HG03571 (cell line): Measurements from ENCODE around the gene GPR26.

Source experiments
- ATAC-seq: cut with Tn5 transposase; IDR thresholded peaks from one replicate; pipeline ENCODE4 v1.9.1; 2021; ENCODE audit not compliant: unreplicated experiment

The GPR26 gene

DNA sequence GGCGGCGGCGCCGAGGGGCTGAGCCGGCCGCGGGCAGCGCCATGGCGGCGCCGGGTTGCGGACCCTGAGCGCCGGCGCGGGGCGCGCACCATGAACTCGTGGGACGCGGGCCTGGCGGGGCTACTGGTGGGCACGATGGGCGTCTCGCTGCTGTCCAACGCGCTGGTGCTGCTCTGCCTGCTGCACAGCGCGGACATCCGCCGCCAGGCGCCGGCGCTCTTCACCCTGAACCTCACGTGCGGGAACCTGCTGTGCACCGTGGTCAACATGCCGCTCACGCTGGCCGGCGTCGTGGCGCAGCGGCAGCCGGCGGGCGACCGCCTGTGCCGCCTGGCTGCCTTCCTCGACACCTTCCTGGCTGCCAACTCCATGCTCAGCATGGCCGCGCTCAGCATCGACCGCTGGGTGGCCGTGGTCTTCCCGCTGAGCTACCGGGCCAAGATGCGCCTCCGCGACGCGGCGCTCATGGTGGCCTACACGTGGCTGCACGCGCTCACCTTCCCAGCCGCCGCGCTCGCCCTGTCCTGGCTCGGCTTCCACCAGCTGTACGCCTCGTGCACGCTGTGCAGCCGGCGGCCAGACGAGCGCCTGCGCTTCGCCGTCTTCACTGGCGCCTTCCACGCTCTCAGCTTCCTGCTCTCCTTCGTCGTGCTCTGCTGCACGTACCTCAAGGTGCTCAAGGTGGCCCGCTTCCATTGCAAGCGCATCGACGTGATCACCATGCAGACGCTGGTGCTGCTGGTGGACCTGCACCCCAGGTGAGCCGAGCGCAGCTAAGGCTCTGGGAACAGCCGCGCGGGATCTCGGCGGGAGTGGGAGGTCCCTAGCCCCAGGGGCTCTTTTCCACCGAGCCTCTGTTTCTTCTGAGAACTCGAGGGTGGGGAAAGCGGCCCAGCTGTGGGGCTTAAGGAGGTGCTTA lies at the start of gene GPR26:
Gene GPR26, plus strand, starts transcription at position 38 of the 919 bp plus-strand sequence. Its CDS starts 53 bp downstream, at position 91.
- no peak for ATAC-seq

DNA sequence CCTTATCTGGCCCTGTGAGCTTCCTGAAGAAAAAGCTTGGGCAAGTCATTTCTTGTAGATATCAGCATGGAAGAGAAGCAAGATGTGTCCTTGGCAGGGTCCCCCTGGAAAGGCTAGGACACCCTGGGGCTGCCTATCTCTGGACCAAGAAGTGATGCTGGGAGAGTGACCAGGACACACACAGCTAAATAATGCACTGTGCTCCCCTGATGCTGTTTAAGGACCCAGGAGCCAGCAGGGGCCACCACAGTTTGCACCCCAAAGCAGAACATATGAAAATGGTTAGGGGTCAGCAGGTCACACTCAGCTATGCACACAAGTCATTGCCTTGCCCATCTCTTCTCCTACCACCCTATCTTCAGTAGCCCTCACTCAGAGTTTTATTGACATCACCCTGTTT lies 47.9 kb upstream of the GPR26 start:
- no peak for ATAC-seq

- no peak for ATAC-seq
Observed at GRCh38 chr10:123619067-123619855, 46.9 kb upstream of the GPR26 start.

- no peak for ATAC-seq
Observed at GRCh38 chr10:123620621-123621020, 45.5 kb upstream of the GPR26 start.

- ATAC-seq = no peak
Observed at GRCh38 chr10:123621492-123621891, 44.7 kb upstream of the GPR26 start.

- no peak for ATAC-seq
Observed at GRCh38 chr10:123621916-123622315, 44.2 kb upstream of the GPR26 start.

GRCh38 chr10:123622381-123622780 lies 43.8 kb upstream of the GPR26 start:
- no peak for ATAC-seq

GRCh38 chr10:123624086-123624485 lies 42.1 kb upstream of the GPR26 start:
- ATAC-seq = no peak

- no peak for ATAC-seq
Observed at GRCh38 chr10:123633106-123633505, 33.0 kb upstream of the GPR26 start.

DNA sequence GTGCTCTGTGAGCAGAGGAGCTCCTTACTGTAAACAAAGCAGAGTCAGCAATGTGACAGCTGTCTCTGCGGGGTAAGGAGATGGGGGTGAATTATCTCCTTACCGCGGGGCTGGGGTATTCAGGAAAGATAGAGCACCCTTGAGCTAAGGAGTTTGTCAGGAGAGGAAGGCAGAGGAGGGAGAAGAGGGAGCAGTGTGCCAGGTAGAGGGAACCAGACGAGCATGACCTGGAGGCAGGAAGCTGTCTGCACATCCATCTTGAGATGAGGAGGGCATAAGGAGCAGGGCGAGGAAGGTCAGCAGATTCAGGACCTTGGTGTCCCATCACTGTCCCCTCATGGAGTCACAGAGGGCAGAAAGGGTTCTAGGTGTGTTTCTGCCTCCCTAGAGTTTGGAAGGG lies 32.5 kb upstream of the GPR26 start:
- ATAC-seq = no peak

DNA sequence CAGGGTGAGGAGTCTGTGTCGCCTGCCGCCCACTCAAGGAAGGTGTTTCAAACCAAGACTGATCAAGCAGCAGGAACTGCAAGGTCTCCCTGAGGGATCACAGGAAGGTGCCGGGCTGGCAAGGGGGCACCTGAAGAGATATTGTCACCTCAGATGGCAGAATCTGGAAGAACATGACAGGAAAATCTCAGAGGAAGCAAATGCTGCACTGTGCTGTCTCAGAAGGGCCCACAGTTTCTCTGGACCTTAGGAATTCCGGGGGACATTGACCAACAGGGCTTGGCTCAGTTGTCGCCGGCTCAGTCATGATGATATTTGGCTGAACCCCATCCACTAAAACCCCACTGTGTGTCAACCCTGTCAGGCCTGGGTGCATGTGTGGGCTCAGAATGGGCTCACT lies 31.9 kb upstream of the GPR26 start:
- ATAC-seq = no peak

DNA sequence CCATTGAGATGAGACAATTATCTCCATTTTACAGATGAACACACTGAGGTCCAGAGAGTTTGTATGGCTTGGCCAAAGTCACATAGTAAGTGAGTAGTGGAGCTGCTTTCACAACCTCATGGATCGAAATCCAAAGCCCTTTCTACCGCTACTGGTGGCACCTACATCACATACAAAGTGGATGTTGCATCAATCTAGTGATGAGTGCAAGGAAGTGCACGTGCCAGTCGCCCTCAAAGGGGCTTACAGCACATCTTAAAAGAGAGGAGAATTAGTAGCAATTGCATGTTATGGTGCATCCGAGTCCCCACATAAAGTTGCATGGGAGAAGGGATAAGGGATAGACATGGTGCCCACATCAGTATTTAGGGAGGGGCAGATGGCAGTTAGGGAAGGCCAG lies 31.0 kb upstream of the GPR26 start:
- no peak for ATAC-seq

DNA sequence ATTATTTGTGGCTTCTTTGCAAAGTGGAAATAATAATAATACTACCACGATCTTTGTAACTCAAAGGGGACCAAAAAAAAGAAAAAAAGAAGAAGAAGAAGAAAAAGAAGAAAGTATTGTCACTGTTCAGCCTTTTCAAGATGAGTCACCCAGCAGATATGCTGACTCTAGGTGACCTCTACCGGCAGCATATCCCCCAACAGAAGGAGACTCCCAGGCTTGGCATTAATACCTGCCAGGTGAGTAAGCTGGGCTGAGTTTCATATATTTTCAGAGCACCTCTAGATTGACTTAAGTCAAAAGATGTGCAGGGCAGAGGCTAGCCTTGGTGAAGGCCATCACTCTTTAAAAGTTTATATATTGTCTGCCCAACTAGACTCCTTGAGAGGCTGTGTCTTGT lies 30.4 kb upstream of the GPR26 start:
- ATAC-seq = no peak

DNA sequence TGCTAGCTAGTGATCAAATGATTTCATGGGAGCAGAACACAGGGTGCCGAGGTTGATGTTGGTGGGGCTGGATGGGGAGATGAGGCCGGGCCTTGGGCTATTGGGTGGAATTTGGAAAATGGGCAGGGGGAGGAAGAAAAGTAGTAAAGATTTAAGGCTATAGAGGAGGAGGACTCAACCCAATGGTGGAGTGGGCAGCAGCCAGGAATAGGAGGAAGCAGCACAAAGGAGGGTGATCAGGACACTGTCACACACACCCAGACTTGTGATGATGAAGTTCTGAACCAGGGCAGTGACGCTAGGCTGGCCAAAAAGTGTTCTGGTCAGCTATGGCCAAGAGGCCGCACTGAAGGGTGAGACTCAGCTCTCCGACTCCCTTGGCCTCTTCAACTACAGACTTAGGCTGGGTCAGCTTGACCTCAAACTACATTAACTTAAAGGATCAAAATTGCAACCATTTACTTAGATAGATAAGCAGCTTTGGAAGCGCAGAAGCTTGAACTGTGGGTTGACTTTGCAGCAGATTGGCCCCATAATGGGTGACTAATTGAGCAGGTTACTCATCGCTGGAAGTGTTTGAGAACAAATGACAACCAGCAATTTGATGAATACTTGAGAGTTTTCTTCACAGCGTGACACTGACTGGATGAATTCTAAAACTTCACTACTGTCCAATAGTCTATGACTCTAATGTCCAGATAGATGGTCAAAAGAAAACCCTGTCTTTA lies 29.4 kb upstream of the GPR26 start:
- no peak for ATAC-seq

DNA sequence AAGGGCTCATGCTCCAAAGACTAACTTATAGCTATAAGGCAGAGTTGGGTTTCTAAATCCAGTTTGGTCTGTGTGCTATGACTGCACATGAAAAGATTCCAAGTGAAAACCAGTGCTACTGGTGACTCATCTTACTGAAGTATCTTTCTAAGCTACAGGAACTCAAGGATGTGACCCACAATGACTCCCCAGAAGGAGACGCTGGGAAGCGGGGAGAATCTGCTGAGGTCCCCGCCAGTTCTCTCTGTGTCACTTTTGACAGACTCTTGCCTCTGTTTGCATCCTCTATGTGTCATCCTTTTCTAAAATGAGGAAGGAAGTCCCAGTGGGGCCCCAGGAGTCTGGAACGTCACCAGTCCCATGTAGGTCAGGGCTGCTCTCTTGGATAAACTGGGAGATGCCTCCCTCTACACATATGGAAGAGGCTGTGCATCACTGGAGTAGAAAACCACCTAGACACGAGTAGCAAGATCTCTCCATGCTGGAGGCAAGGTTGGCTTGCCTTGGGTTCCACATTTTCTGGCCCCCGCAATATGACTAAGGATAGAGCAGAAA lies 28.8 kb upstream of the GPR26 start:
- no peak for ATAC-seq

GRCh38 chr10:123639131-123639530 lies 27.0 kb upstream of the GPR26 start:
- ATAC-seq = no peak

DNA sequence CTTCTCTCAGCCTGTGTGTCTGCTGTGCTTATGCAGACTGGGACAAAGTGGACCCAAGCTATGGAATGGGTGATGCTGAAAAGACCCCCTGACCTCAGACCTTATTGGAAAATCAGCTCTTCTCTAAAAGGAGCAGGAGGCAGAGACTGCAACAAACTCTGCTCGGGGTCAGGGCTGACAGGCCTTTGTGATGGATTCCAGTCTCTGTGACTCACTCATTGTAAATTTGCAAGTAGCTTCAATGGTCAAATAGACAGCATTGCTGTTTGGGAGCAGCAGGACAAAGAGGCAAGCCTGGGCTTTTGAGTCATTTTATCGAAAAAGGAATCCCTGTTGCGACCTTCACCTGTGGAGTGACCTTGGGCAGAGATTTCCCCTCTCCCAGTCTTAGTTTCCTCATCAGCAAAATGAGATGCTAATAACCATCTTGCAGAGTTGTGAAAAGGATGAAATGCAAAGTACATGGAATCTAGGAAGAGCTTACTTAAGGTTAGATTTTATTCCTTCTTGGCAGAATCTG lies 26.1 kb upstream of the GPR26 start:
- no peak for ATAC-seq

- no peak for ATAC-seq
Observed at GRCh38 chr10:123642293-123642692, 23.9 kb upstream of the GPR26 start.

- no peak for ATAC-seq
Observed at GRCh38 chr10:123642697-123643096, 23.5 kb upstream of the GPR26 start.

- no peak for ATAC-seq
Observed at GRCh38 chr10:123643315-123643714, 22.8 kb upstream of the GPR26 start.

- no peak for ATAC-seq
Observed at GRCh38 chr10:123645016-123645415, 21.1 kb upstream of the GPR26 start.
